CD4-positive, CD25-positive, alpha-beta regulatory T cell (primary cell): ENCODE results near the gene UTS2R. TPM values are rescaled to one million over a fixed set of nuclear protein-coding genes. Genes with fewer than 3 reads are reported as not detected.
A peak's percentile ranks its signal among the peaks of the same experiment; 100 is the strongest.

Experiments
- ATAC-seq, 2 donors: fragments of 150-1000 bp; cut with Tn5 transposase; one replicate each; pipeline ENCODE4 v1.10.0; 2021; ENCODE audit warnings: low read depth in 2 of 2, moderate number of reproducible peaks in 2 of 2, moderate library complexity in 1 of 2
- DNase-seq, 3 donors: peaks; one replicate each; pipeline versions ENCODE4 v3.0.0 to v3.0.0-alpha.2; 2012 to 2022; ENCODE audit warnings: mixed read lengths in 1 of 3
- H3K27ac ChIP-seq: one replicate; pipeline ENCODE4 v1.7.0; 2013; ENCODE audit warnings: mild to moderate bottlenecking, low read length; ENCODE audit not compliant: insufficient read depth, poor library complexity, severe bottlenecking
- H3K27me3 ChIP-seq: one replicate; pipeline ENCODE4 v1.7.0; 2013; ENCODE audit warnings: low read length; ENCODE audit not compliant: control insufficient read depth, insufficient read depth
- H3K36me3 ChIP-seq: one replicate; pipeline ENCODE4 v1.7.0; 2013; ENCODE audit warnings: mild to moderate bottlenecking, low read length, moderate library complexity; ENCODE audit not compliant: control insufficient read depth, insufficient read depth
- H3K4me1 ChIP-seq: 2 replicates; pipeline ENCODE4 v1.7.0; 2013; ENCODE audit warnings: mild to moderate bottlenecking, low read length; ENCODE audit not compliant: insufficient read depth, control insufficient read depth, poor library complexity, severe bottlenecking
- H3K4me3 ChIP-seq: one replicate; pipeline ENCODE4 v1.7.0; 2013; ENCODE audit warnings: low read depth, mild to moderate bottlenecking, low read length, moderate library complexity
- H3K9me3 ChIP-seq, 2 experiments: 1 replicate in 1 of 2; 2 replicates in 1 of 2; pipeline ENCODE4 v1.7.0; 2013; ENCODE audit warnings: low read length in 2 of 2, mild to moderate bottlenecking in 1 of 2, moderate library complexity in 1 of 2; ENCODE audit not compliant: control insufficient read depth in 2 of 2
- H3K27ac Mint-ChIP-seq, 3 donors: one replicate each; pipeline ENCODE4 v1.8.0; 2020 to 2022; ENCODE audit warnings: mild to moderate bottlenecking in 3 of 3, mixed read lengths in 3 of 3, moderate library complexity in 2 of 3
- H3K27me3 Mint-ChIP-seq: one replicate; pipeline ENCODE4 v1.8.0; 2022; ENCODE audit warnings: mild to moderate bottlenecking, mixed read lengths
- H3K36me3 Mint-ChIP-seq: one replicate; pipeline ENCODE4 v1.8.0; 2020; ENCODE audit warnings: mixed read lengths
- H3K4me1 Mint-ChIP-seq, 4 donors: one replicate each; pipeline ENCODE4 v1.8.0; 2020 to 2022; ENCODE audit warnings: mixed read lengths in 4 of 4, mild to moderate bottlenecking in 1 of 4
- H3K4me3 Mint-ChIP-seq, 4 donors: one replicate each; pipeline ENCODE4 v1.8.0; 2020 to 2022; ENCODE audit warnings: mild to moderate bottlenecking in 4 of 4, mixed read lengths in 4 of 4, moderate library complexity in 3 of 4
- H3K9me3 Mint-ChIP-seq, 7 donors: one replicate each; pipeline ENCODE4 v1.8.0; 2020 to 2022; ENCODE audit warnings: mixed read lengths in 7 of 7, mild to moderate bottlenecking in 3 of 7, moderate library complexity in 2 of 7
- polyA plus RNA-seq, 4 donors: library from polyadenylated mRNA; unstranded; fragments of 300-500 nt; fragmentation: Illumina TruSeq; gene quantifications; one replicate each; pipeline ENCODE4 v1.2.3, GENCODE V29; 2021
- total RNA-seq: library from RNA; stranded (reverse); gene quantifications from one replicate; pipeline ENCODE4 v1.2.3, GENCODE V29; 2022

The UTS2R gene
- total and polyA plus RNA-seq, 5 donors from 2014 or later = not detected

DNA sequence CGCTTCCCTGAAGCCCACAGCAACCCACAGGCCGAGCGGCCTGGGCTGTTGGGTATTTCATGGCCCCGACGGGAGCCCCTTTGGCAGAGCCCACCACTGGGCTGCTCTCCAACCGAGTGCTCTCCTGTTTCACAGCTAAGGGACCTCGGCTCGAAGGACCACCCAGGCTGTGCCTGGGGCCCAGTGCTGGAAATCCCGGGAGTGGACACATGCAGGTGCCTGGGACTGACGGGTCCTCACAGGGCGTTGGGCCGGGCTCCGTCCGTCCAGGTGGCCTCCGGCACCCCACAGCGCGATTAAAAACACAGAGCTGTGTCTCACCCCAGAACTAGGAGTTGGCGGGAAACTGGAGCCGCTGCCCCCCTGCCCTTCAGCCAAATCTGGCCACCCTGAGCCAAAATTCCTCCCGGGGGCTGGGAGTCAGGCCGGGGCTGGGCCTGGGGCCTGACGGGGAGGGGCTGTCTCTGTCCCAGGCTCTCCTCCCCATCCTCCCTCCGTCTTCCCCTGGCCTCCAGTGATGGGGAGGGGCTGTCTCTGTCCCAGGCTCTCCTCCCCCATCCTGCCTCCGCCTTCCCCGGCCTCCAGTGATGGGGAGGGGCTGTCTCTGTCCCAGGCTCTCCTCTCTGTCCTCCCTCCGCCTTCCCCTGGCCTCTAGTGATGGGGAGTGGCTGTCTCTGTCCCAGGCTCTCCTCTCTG lies 14.1 kb downstream of the UTS2R start:
- Mint-ChIP-seq H3K9me3 (no peaks in the 10 kb centered on the region), H3K4me1 (peaks cover 0 to 6% (median 4%) of the 10 kb centered on the region in 4 donors), H3K27me3 (peaks cover 13% of the 10 kb centered on the region), H3K36me3 (no peaks in the 10 kb centered on the region), H3K4me3 (no peak overlapping the region), H3K27ac (no peak overlapping the region)
- H3K36me3 ChIP-seq = no peaks in the 10 kb centered on the region
- no peaks in the 10 kb centered on the region for H3K9me3 ChIP-seq
- H3K4me3 ChIP-seq = no peak overlapping the region
- H3K4me1 ChIP-seq = no peaks in the 10 kb centered on the region
- DNase-seq (no peak), ATAC-seq (no peak)
- H3K27me3 ChIP-seq = no peaks in the 10 kb centered on the region
- H3K27ac ChIP-seq = no peak overlapping the region

DNA sequence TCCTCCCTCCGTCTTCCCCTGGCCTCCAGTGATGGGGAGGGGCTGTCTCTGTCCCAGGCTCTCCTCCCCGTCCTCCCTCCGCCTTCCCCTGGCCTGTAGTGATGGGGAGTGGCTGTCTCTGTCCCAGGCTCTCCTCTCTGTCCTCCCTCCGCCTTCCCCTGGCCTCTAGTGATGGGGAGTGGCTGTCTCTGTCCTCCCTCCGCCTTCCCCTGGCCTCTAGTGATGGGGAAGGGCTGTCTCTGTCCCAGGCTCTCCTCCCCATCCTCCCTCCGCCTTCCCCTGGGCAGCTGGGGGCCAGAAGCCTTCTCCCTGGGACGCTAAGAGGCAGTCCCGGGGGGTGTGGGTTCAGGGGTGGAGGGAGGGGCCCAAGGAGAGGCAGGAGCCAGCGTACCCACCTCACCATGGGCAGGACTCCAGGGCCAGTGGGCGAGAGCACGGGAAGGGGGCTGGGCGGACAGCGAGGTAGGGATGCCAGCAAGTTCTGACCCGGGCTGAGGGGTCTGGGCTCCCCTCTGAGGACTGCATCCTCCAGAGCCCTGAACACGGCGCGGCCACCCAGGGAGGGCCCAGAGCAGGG lies 14.8 kb downstream of the UTS2R start:
- no peak overlapping the region for H3K4me3 ChIP-seq
- Mint-ChIP-seq H3K4me1 (peaks cover 0 to 6% (median 2%) of the 10 kb centered on the region in 4 donors), H3K27ac (no peak overlapping the region), H3K9me3 (no peaks in the 10 kb centered on the region), H3K36me3 (no peaks in the 10 kb centered on the region), H3K4me3 (no peak overlapping the region), H3K27me3 (peaks cover 6% of the 10 kb centered on the region)
- H3K27me3 ChIP-seq = no peaks in the 10 kb centered on the region
- no peaks in the 10 kb centered on the region for H3K9me3 ChIP-seq
- no peak for ATAC-seq
- no peak overlapping the region for H3K27ac ChIP-seq
- no peak for DNase-seq
- no peaks in the 10 kb centered on the region for H3K36me3 ChIP-seq
- H3K4me1 ChIP-seq = no peaks in the 10 kb centered on the region

DNA sequence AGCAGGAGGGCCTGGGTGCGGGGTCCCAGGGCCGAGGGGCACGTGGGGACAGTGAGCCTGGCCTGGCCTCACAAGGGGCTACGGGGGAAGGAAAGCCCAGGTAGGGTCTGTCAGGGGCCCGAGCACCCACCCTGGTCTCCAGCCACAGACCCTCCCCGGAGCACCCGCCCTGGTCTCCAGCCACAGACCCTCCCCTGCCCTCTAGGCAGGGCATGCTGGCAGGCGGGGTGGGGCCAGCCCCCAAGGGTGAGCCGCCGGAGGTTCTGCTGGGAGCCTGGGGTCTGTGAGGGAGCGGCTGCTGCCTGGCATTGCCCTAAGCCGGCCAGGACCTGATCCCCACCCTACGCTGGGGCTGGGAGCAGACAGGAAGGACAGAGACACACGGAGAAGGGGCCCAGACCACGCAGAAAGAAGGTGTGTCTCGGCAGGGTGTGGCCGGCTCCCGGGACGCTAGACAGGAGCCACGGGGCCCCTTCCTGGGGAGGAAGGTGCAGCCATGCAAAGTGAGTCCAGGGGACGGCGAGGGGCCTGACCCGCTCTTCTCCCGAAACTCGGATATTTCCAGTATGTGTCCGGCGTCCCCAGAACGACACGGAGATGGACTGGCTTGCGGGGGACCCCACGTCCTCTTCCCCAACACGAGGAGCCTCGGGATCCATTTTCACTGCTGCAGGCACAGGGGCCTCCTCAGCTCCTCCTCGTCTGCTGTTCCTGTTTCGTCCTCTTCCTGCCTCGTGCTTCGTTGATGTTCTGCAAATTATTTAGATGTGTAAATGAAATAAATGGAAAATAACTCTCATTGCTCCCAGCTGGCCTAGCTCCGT lies 15.5 kb downstream of the UTS2R start:
- DNase-seq (no peak), ATAC-seq (no peak)
- no peaks in the 10 kb centered on the region for H3K27me3 ChIP-seq
- H3K36me3 Mint-ChIP-seq = no peaks in the 10 kb centered on the region
- H3K36me3 ChIP-seq = no peaks in the 10 kb centered on the region
- H3K27ac Mint-ChIP-seq = no peak overlapping the region
- H3K4me3 ChIP-seq = no peak overlapping the region
- H3K4me1 Mint-ChIP-seq = peaks cover 0 to 6% (median 1%) of the 10 kb centered on the region in 4 donors
- H3K9me3 ChIP-seq = no peaks in the 10 kb centered on the region
- peaks cover 4% of the 10 kb centered on the region for H3K27me3 Mint-ChIP-seq
- no peak overlapping the region for H3K4me3 Mint-ChIP-seq
- no peaks in the 10 kb centered on the region for H3K9me3 Mint-ChIP-seq
- no peak overlapping the region for H3K27ac ChIP-seq
- no peaks in the 10 kb centered on the region for H3K4me1 ChIP-seq

DNA sequence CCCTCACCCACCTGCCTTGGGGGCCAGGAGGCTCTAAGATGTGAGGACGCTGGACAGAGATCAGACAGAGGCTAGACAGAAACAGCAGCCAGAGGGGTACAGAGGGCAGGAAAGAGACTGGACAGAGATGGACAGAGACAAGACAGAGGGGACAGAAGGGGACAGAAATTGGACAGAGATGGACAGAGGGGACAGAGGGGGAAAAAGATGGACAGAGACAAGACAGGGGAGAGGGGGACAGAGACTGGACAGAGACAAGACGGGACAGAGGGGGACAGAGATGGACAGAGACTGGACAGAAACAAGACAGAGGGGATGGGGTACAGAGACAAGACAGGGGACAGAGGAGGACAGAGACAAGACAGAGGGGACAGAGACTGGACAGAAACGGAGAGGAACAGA lies 16.1 kb downstream of the UTS2R start:
- Histone ChIP-seq H3K36me3 (no peaks in the 10 kb centered on the region), H3K9me3 (no peaks in the 10 kb centered on the region), H3K27me3 (no peaks in the 10 kb centered on the region), H3K4me3 (no peak overlapping the region), H3K4me1 (no peaks in the 10 kb centered on the region), H3K27ac (no peak overlapping the region)
- Mint-ChIP-seq H3K27ac (peak overlapping the region in 1 of 3 donors; percentile 25), H3K4me1 (peaks cover 0 to 6% (median 1%) of the 10 kb centered on the region in 4 donors), H3K27me3 (peaks cover 4% of the 10 kb centered on the region), H3K36me3 (no peaks in the 10 kb centered on the region), H3K9me3 (no peaks in the 10 kb centered on the region), H3K4me3 (no peak overlapping the region)
- ATAC-seq (no peak), DNase-seq (no peak)

DNA sequence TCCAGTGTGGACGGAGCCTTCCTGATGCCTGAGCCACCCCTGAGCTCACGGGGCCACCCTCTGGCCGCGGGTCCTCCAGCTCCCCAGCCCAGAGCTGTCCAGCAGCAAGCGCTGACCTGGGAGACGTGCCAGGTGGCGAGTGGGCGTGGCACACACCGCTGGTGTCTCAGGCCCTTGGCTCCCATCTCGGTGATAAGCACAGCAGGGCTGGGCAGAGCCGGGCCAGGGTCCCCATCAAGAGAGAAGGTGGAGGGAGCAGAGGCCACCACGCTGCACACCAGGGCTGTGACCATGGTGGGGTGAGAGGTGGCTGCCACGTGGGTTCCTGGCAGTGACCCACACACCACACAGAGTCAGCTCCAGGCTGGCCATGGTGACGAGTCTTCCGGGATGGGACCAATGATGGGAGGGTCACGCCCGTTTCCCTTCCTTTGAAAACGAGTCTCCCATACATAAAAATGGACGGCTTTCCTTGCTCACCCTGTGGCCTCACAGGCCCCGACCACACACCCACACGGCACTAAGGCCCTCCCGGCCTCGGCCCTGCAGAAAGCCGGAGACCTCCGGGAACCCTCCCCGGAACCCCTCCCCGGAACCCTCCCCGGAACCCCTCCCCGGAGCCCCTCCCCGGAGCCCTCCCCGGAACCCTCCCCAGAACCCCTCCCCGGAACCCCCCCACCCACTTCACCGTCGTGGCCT lies 16.8 kb downstream of the UTS2R start:
- Mint-ChIP-seq H3K36me3 (no peaks in the 10 kb centered on the region), H3K27me3 (peaks cover 4% of the 10 kb centered on the region), H3K4me3 (no peak overlapping the region), H3K27ac (no peak overlapping the region), H3K4me1 (peaks cover 0 to 6% (median 1%) of the 10 kb centered on the region in 4 donors), H3K9me3 (no peaks in the 10 kb centered on the region)
- H3K4me3 ChIP-seq = no peak overlapping the region
- H3K4me1 ChIP-seq = no peaks in the 10 kb centered on the region
- H3K27me3 ChIP-seq = no peaks in the 10 kb centered on the region
- ATAC-seq = no peak
- H3K27ac ChIP-seq = no peak overlapping the region
- peaks cover under 1% of the 10 kb centered on the region for H3K36me3 ChIP-seq
- no peak for DNase-seq
- no peaks in the 10 kb centered on the region for H3K9me3 ChIP-seq

DNA sequence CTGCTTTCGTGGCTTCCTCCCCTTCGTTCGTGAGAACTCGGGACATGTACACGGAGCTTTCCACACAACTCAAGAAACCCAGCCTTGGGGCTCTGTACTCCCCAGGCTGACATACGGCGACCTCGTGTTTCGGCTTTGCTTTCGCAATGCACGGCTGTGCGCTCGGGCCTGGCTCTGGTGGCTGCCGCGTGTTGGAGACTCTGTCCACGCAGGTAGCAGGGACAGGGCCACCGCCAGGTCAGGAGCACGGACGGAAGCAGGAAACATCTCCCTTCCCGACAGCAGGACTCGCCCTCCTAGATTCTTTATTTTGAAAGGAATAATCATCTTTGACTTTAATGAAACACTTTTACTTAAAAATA lies 17.3 kb downstream of the UTS2R start:
- H3K36me3 Mint-ChIP-seq = peaks cover 2% of the 10 kb centered on the region
- no peak overlapping the region for H3K27ac Mint-ChIP-seq
- no peak overlapping the region for H3K4me3 ChIP-seq
- H3K27me3 Mint-ChIP-seq = peaks cover 1% of the 10 kb centered on the region
- H3K4me1 ChIP-seq = no peaks in the 10 kb centered on the region
- no peak overlapping the region for H3K27ac ChIP-seq
- DNase-seq (no peak), ATAC-seq (no peak)
- H3K36me3 ChIP-seq = peaks cover 4% of the 10 kb centered on the region
- no peak overlapping the region for H3K4me3 Mint-ChIP-seq
- H3K9me3 Mint-ChIP-seq = no peaks in the 10 kb centered on the region
- H3K27me3 ChIP-seq = no peaks in the 10 kb centered on the region
- no peaks in the 10 kb centered on the region for H3K9me3 ChIP-seq
- H3K4me1 Mint-ChIP-seq = peaks cover 0 to 6% (median 1%) of the 10 kb centered on the region in 4 donors

DNA sequence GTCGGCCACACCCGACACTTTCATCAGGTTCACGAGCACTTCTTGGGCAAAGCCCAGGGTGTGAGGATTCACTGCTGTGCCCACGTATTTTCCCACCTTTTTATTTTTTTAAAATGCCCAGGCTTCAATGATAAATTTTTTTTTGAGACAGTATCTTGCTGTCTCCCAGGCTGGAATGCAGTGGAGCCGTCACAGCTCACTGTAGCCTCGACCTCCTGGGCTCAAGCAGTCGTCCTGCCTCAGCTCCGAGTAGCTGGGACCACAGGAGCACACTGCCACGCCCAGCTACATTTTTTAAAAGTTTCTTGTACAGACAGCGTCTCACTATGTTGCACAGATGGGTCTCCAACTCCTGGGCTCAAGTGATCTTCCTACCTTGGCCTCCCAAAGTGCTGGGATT lies 17.8 kb downstream of the UTS2R start:
- peaks cover 5% of the 10 kb centered on the region for H3K36me3 Mint-ChIP-seq
- no peaks in the 10 kb centered on the region for H3K27me3 ChIP-seq
- no peak overlapping the region for H3K27ac ChIP-seq
- peaks cover 4% of the 10 kb centered on the region for H3K36me3 ChIP-seq
- DNase-seq = no peak
- no peak for ATAC-seq
- peaks cover 0 to 6% (median 1%) of the 10 kb centered on the region in 4 donors for H3K4me1 Mint-ChIP-seq
- H3K27me3 Mint-ChIP-seq = no peaks in the 10 kb centered on the region
- H3K27ac Mint-ChIP-seq = peak overlapping the region in 1 of 3 donors; percentile 14
- no peaks in the 10 kb centered on the region for H3K9me3 ChIP-seq
- no peak overlapping the region for H3K4me3 Mint-ChIP-seq
- no peak overlapping the region for H3K4me3 ChIP-seq
- H3K4me1 ChIP-seq = no peaks in the 10 kb centered on the region
- H3K9me3 Mint-ChIP-seq = no peaks in the 10 kb centered on the region
